GM18511 (cell line): ENCODE results near the gene APOBEC3A.
"Not testable (repeated sequence)": the region's sequence is repeated elsewhere in the genome, so short reads cannot be mapped to it uniquely, and the experiment has no call there.

Source experiments
- ATAC-seq: cut with Tn5 transposase; IDR thresholded peaks from one replicate; pipeline ENCODE4 v1.9.1; 2021; ENCODE audit warnings: mild to moderate bottlenecking, moderate library complexity; ENCODE audit not compliant: unreplicated experiment

Gene APOBEC3A

DNA sequence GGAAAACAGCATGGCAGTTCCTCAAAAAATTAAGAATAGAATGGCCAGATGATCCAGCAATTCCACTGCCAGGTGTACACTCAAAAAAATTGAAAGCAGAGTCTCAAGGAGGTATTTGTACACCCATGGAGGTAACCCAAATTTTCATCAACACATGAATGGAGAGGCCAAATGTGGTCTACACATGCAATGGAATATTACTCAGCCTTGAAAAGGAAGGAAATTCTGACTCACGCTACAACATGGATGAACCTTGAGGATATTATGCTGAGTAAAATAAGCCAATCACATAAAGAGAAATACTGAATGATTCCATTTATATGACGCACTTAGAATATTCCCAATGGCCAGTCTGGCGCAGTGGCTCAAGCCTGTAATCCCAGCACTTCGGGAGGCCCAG is 19.9 kb downstream of the APOBEC3A start:
- ATAC-seq, result not testable (repeated sequence)

DNA sequence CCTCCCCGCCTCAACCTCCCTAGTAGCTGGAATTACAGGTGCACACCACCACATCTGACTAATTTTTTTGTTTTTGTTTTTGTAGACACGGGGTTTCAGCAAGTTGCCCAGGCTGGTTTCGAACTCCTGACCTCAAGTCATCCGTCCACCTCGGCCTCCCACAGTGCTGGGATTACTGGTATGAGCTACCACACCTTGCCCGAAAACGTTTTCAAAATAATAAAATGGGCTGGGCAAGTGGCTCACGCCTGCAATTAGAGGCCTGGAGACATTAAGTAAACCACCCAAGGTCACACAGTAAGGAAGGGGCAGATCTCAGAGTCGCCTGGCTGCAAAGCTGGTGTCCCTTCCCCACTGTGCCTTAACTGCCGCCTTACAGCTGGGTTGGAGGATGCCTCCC is 23.2 kb downstream of the APOBEC3A start:
- not testable (repeated sequence) for ATAC-seq

DNA sequence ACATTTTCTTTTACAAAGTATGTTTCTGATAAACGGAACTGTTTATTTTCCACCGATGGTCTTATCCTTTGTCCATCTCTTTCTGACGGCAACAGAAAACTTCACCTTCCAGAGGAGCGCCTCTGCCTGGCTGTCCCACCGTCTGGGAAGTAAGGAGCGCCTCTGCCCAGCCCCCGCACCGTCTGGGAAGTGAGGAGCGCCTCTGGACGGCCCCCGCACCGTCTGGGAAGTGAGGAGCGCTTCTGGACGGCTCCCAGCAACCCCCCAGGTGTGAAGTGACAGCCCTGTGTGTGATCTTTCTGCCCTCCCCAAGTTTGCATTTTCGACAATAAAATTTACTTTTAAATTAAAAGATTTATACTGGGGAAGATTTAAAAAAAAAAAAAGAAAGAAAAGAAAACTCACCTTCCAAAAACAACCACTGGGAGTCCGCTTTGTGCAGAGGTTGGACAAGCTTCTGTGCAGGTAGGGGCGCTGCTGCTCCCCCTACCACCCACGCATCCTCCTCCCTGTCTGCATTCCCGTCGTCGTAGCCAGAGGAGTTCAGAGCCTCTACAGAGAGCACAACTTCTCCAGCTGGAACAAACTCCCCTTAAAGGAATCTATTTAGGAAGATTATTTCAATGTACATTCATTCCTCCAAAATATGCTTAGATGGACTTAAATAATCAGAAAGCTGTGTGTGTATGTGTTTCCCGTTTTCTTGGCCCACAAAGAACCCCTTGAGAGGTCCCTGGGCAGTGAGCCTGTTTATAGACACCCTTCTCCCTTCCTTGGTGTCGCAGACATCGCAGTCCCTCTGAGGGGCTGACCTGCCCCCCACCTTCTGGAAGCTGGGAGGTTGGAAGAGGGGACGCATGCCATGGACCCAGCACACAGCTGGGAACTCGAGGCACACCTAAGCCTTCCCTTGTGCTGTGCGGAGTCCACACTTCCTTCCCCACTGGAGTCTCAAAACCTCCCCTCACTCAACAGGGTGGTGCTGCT is 23.9 kb downstream of the APOBEC3A start:
- ATAC-seq, result no peak

DNA sequence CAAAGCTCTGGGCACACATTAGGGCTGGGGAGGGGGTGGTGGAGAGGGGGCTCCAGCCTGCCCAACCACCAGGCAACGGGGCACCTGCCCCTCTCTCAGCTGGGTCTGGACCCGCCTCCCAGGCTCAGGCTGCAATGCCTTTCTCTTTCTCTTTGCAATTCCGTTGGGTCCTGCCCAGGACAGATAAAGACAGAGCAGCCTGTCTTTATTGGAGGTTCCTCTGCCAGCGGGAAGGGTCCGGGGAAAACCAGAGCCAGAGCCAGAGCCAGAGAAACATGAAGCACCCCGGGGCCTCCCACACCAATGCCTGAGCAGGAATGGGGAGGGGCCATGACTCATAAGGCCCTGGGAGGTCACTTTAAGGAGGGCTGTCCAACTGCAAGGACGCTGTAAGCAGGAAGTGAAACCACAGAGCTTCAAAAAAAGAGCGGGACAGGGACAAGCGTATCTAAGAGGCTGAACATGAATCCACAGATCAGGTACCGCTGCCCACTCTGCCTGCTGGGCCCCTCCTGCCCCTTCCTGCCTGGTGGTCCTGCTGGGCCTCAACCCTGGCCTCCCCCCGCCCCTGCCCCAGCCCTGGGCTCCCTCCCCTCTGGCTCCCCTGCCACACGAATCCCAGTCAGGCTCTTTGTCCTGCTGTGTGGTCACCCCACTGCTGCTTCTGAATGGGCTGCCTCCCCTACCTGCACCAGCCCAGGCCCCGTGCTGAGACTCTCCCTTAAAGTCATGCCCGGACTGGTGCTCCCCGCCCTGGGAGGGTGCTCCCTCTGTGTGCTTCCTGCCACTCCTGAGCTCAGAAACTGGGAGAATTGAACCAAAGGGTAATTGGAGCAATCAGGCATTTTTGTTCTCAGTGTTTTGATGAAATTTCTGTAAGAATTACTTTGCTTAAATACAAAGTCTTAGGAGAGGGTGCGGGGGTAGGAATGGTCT is 24.9 kb downstream of the APOBEC3A start, which contains the start of gene APOBEC3B:
APOBEC3B (plus strand) TSS at position 356 of the 936 bp plus-strand sequence; CDS start at position 463, 107 bp downstream.
- ATAC-seq, result peak; percentile 49

DNA sequence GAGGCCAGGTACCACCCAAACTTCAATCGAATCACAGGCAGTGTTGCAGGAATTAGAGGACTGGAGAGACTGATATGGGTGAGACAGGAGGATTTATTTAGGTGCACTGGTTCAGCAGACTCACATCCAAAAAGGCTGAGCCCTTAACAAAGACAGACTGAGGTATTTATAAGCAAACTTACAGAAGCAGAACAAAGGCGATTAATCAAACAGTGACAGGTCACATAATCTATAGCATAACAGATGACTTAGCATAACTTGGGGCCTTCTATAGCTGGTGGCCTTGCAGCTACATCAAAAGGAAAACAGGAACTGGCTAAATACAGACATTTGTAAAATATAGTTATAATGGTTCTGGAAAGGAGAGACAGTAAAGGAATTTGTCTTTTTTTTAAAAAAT is 26.8 kb downstream of the APOBEC3A start:
- no peak for ATAC-seq

DNA sequence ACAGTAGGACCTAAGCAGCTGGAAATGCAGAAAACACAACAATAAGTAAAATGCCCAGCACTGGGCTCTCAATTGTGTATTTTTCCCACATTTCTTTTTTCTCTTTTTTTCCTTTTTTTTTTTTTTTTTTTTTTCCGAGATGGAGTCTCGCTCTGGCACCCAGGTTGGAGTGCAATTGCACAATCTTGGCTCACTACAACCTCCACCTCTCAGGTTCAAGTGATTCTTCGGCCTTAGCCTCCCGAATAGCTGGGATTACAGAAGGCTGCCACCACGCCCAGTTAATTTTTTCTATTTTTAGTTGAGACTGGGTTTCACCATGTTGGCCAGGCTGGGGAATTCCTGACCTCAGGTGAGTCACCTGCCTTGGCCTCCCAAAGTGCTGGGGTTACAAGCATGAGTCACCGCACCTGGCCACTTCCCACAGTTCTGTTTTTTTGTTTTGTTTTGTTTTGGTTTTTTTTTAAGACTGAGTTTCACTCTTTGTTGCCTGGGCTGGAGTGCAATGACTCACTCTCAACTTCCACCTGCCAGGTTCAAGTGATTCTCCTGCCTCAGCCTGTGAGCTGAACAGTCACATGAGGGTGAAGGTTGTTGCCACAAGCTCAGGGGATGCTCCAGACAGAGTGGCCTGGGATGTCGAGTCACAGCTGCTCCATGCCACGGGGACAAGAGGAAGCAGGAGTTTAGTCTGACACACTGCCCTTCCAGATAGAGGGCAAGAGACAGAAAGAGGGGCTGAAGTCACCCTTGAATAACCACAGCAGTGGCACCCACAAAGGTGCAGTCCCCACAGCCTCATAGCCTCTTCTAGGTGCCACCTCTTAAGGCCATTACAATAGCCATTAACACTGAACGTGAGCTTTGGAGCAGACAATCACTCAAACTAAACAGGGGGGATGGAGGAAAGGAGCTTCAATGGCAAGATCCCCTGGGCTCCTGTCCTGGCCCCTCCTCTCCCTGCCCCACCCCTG is 27.7 kb downstream of the APOBEC3A start:
- peak; percentile 78 for ATAC-seq

DNA sequence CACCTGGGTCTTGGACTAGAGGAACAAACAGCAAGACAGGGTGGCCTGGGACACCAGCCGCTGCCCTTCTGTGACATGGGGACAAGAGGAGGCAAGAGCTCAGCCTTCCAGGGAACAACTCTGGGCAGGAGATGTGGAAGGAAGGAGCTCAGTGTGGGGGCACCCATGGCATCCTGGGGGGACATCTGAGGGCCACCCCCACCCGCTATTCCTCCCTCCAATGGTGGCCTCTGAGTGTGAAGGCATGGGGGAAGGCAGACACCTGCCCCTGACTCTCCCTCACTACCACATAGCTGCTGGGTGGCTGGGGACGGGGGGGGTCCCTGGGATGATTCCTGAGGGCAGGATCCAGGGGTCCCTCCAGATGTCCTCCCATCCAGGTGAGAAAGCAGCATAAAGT is 29.2 kb downstream of the APOBEC3A start:
- ATAC-seq, result no peak

DNA sequence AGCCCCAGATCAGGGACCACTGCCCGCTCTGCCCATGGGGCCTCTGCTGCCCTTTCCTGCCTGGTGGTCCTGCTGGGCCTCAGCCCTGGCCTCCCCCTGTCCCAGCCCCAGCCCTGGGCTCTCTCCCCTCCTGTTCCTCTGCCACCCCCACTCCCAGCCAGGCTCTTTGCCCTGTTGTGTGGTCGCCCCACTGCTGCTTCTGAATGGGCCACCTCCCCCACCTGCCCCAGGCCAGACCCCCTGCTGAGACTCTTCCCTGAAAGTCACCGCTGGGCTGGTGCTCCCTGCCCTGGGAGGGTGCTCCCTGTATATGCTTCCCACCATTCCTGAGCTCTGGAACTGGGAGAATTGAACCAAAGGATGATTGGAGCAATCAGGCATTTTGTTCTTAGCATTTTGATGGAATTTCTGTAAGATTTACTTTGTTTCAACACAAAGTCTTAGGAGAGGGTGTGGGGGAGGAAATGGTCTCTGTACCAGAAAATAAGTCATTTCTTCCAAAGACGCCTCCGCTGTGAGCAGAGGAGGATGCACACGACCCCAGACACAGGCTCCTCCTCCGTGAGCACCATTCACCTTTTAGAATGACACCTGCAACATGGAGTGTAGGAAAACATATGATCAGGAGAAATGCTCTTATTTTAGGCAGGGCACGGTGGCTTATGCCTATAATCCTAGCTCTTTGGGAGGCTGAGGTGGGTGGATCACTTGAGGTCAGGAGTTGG is 29.9 kb downstream of the APOBEC3A start:
- no peak for ATAC-seq

DNA sequence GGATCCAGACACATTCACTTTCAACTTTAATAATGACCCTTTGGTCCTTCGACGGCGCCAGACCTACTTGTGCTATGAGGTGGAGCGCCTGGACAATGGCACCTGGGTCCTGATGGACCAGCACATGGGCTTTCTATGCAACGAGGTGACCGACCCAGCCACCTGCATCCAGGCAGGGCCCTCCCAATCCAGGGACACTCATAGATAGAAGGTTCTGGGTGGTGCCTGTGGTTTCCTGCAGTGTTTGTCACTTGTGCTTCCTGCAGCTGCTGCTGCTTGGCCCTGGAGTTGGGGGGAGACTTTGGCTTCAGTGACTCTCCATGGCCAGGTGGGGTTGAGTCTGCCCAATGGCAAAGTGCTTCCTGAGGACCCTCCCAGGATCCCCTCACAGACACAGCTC is 32.1 kb downstream of the APOBEC3A start:
- no peak for ATAC-seq

DNA sequence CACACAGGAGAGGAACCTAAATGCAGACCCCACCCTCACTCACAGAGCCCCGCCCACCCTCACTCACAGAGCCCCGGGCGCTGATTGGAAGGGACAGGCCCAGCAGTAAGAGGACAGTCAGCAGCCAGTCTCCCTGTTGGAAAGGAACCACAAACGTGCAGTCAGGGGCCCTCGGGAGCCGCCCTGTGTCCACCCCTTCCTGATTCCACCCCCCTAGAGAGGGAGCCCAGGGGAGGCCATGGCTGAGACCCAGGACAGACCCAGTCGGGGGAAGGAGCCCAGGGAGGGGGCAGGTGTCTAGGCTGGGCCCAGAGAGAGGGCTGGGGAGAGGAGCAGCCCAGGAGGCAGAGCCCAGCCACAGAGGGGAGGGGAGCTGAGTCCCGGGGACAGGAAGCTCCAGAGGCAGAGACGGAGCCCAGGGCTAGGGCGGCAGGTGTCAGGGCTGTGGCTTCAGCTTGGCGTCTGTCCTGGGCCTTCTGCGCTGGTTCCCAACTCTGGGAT is 35.5 kb downstream of the APOBEC3A start:
- ATAC-seq, result not testable (repeated sequence)

DNA sequence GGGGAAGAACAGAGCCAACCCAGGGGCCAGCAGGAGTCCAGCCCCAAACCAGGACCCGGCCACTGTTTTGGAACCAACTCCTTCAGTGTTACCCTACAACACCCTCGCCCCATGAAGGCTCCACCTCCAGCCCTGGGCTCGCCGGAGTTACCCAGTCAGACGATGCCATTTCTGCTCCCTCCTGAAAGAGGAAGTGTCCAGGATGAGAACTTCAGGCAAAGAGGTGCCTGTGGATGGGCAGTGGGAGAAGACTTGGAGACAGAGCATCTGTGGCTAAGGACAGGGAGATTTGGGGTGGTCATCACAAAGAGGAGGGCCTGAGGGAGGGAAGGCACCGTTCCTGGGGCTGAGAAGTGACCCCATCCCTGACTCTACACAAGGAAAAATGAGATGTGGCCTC is 38.7 kb downstream of the APOBEC3A start:
- no peak for ATAC-seq

DNA sequence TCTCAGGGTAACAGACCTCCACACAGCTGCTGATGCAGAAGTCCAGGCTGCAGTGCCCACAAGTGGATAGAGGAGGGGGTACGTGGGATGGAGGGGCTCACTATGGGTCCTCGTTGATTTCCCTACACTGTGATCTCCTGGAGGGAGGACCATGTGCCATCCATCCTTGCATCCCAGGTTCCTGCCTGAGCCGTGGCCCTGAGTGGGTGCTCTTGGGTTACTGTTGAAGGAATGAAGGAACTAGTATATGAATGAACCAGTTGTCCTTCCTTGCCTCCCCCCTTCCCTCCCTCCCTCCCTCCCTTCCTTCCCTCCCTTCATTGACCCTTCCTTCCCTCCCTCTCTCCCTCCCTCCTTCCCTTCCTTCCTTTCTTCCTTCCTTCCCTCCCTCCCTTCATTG is 40.1 kb downstream of the APOBEC3A start:
- no peak for ATAC-seq

DNA sequence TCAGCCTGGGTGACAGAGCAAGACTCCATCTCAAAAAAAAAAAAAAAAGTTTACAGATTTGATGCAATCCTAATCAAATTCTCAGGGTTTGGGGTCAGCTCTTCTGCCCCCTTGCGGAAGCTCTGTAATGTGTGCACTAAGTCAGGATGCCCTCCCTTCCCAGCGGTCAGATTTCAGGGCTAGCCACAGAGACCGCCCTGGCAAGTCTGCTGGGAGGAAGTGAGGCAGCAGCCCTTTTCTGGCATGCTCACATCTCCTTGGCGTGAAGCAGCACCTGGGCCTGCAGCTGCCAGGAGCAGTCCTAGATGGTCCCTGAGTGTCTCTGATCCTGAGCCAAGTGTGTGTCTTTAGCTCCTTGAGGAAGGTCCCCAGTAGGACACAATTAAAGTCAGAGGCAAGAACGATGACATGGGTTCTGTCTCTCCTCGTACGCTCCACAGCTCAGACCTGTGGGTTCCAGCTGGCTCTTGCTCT is 45.8 kb downstream of the APOBEC3A start:
- peak; percentile 59 for ATAC-seq

DNA sequence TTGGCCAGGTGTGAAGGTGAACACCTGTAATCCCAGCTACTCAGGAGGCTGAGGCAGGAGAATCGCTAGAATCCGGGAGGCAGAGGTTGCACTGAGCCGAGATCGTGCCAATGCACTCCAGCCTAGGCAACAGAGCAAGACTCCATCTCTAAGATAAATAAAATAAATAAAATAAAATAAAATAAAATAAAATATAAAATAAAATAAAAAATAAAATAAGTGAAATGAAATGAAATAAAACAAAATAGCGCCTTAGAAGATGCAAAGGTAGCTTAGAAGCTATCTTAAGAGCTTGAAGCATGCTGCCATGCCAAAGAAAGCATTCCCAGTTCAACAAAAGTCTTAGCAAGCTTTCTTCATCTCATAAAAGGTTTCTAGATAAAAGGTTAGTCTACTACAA is 49.8 kb downstream of the APOBEC3A start:
- ATAC-seq, result no peak

DNA sequence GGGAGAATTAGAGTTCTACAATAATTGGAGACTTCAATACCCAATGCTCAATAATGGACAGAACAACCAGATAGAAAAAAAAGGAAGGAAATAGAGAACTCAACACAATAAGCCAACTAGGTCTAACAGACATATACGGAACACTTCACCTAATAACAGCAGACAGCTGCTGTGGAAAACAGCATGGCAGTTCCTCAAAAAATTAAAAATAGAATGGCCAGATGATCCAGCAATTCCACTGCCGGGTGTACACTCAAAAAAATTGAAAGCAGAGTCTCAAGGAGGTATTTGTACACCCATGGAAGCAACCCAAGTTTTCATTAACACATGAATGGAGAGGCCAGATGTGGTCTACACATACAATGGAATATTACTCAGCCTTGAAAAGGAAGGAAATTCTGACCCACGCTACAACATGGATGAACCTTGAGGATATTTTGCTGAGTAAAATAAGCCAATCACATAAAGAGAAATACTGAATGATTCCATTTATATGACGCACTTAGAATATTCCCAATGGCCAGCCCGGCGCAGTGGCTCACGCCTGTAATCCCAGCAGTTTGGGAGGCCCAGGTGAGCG is 51.0 kb downstream of the APOBEC3A start:
- not testable (repeated sequence) for ATAC-seq

DNA sequence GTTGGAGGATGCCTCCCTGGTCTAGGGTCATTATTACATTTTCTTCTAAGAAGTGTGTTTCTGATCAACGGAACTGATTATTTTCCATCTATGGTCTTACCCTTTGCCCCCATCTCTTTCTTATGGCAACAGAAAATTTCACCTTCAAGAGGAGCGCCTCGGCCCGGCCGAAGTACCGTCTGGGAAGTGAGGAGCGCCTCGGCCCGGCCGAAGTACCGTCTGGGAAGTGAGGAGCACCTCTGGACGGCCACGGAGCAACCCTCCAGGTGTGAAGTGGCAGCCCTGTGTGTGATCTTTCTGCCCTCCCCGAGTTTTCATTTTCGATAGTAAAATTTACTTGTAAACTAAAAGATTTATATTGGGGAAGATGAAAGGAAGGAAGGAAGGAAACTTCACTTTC is 53.5 kb downstream of the APOBEC3A start:
- ATAC-seq, result no peak
